ENCODE data around the gene SLC36A4.
"Not testable (repeated sequence)": the region's sequence is repeated elsewhere in the genome, so short reads cannot be mapped to it uniquely, and the experiment has no call there.

The SLC36A4 gene

GRCh38 chr11:93122535-93123235 is 75.1 kb downstream of the SLC36A4 start:
- DNase-seq (ENCODE audit: low read depth in 2 of 2), result no peak

GRCh38 chr11:93118276-93118675 is 79.5 kb downstream of the SLC36A4 start:
- no peak for DNase-seq (ENCODE audit: low read depth in 2 of 2)

GRCh38 chr11:93117565-93117964 is 80.2 kb downstream of the SLC36A4 start:
- no peak for DNase-seq (ENCODE audit: low read depth in 2 of 2)

- DNase-seq (ENCODE audit: low read depth in 2 of 2), result no peak
These were observed 81.0 kb downstream of the SLC36A4 start for GRCh38 chr11:93116641-93117441.

GRCh38 chr11:93114304-93114703 is 83.5 kb downstream of the SLC36A4 start:
- no peak for DNase-seq (ENCODE audit: low read depth in 2 of 2)

- DNase-seq (ENCODE audit: low read depth in 2 of 2), result no peak
These were observed 84.0 kb downstream of the SLC36A4 start for GRCh38 chr11:93113824-93114223.

GRCh38 chr11:93111147-93111546 is 86.6 kb downstream of the SLC36A4 start:
- DNase-seq (ENCODE audit: low read depth in 2 of 2), result not testable (repeated sequence)

GRCh38 chr11:93100211-93100610 is 97.6 kb downstream of the SLC36A4 start:
- no peak for DNase-seq (ENCODE audit: low read depth in 2 of 2)

- DNase-seq (ENCODE audit: low read depth in 2 of 2), result no peak
These were observed 98.0 kb downstream of the SLC36A4 start for GRCh38 chr11:93099806-93100205.
